Measurements from ENCODE around the gene FAM241A.
"Not testable (repeated sequence)": the region's sequence is repeated elsewhere in the genome, so short reads cannot be mapped to it uniquely, and the experiment has no call there.

FAM241A gene

DNA sequence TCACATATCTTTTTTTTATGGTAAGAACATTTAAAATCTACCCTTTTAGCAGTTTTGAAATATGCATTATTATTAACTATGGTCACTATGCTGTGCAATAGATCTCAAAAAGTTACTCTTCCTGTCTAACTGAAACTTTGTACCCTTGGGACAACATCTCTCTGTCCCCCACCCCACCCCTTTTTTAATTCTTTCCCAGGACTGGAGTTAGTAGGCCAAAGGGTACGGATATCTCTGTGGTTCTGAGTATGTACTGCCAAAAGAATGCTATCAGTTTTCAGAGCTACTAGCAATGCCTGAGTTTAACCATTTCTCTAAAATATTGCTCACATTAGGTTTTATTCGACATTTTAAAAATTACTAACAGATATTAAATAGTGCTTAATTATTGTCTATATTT is 4.7 kb upstream of the FAM241A start:
- no peak for DNase-seq

DNA sequence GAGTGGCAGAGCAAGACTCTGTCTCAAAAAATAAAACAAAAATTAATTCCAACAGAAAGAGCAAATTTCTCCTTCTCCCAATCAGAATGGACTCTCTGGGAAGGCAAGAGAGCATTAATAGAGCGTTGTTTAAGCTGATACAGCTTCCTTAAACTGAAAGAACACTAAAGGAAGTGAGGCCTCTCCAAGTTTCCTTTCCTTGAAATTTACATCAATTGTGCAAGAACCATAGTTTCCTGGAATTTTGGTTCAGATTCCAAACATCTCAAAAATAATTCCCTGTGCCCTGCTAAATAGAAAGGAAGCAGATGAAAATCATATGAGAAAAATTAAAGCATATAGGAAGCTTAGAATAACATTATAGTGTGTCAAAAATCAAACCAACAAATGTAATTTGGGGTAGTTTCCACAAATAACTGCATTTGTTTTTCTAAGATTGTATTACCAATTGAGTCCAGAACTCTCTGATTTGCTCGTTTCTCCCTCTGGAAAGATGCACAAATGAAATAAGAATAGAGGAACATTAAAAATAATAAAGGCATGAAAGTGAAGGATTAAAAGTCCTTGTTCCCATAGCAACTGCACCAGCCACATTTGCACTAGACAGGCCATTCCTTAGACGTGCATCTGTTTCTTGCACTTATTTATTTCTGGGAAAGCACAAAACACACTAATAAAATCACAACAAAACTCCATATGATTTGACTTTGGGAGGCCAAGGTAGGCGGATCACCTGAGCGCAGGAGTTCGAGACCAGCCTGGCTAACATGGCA is 3.7 kb upstream of the FAM241A start:
- DNase-seq = no peak

DNA sequence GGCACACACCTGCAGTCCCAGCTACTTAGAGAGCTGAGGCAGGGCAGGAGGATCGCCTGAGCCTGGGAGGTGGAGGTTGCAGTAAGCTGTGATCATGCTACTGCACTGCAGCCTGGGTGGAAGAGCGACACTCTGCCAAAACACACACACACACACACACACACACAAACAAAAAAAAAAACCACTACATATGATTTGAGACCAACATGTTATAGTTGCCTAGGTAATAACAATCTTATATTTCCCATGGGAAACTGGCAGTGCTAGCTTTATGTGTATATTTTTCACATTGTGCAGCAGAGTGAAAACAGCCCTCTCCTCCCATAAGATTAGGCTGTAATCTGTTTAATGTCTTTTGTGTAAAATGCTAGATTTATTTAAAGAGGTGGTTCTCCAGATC is 3.1 kb upstream of the FAM241A start:
- no peak for DNase-seq

DNA sequence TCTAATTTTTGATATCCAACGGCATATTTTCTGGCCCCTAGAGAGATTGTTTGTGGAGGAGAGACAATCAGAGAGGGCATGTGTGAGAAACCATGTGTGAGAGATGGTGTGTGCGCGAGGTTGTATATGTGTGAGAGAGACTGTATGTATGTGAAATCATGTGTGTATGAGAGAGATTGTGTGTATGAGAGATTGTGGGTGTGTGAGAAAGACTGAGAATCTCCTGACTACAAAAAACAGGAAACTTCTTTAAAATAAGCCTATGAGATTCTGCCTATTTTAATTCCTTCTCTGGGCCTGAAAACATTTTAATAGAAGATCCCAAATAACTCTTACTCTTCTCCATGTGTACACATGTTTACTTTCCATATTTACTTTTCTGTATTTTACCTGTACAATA is 1.5 kb upstream of the FAM241A start:
- no peak for DNase-seq

DNA sequence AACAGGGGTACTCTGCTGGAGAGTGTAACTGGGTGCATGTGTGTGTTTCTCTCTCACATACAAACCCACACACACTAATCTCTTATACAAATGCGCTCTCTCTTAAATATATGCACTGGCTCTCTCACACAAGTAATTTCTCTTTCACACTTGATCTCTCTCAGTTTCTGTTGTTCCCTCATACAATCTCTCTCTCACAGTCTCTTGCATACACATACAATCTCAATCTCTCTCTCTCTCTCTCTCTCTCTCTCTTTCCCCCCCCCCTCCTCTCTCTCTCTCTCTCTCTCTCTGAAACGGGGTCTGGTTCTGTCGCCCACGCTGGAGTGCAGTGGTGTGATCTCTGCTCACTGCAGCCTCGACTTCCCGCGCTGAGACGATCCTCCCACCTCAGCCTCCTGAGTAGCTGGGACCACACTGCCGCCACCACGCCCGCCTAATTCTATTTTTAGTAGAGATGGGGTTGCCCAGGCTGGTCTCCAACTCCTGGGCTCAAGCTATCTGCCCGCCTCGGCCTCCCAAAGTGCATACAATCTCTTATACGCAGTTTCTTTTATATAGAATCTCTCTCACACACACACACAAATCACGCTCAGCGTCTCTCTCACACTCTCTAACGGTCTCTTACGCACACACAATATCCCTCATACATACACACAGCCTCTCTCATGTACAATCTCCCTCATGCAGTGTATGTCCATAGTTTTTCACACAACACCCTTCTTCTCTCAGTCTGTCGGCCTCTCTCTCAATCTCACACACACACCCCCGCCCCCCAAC is 518 bp upstream of the FAM241A start:
- no peak for DNase-seq

DNA sequence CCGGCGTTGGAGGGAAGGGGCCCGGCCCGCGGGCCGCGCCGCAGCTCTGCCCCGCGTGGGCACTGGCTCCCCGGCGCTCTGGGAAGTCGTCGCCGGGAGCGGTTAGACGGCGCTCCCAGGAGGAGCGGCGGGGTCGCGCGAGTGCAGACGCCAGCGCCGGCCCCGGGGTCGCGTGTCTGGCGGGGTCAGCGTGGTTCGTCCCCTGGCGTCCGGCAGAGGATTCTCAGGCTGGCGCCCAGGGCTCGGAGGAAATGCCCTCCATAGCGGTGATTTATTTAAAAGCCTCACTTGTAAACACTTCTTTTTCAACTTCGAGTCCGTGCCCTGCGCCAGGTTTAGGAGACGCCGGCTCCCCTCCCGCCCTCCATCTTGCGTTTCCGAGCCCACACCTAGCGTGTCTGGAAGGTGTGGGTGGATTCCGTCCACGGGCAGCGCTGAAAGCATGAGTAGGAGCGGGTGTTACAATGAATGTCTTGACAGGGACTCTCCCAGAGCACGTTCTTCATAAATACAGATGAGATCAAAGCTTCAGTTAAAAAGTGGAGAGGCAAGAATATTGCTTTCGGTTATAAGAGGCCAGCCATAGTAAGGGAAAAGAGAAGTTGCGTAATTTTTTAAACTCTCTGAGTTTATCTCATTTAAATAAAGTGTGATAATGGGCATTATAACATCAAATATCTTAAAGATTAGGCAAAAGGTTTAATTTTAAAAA is 692 bp downstream of the FAM241A start:
- no peak for DNase-seq

DNA sequence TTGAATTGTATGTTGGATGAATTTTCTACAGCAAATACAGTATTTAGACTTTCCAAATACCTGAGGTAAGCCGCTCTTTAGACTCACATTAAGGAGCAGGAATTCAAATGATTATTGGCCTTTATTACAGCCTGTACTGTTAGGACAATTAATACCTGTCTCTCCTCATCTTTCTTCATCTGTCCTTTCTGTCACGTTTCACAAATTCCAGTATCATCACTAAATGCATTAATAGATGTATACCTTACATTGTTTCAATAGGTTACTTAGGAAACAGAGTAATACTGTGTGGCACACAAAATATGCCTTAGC is 1.2 kb downstream of the FAM241A start:
- DNase-seq = no peak

GRCh38 chr4:112147697-112148096 is 2.4 kb downstream of the FAM241A start:
- no peak for DNase-seq

DNA sequence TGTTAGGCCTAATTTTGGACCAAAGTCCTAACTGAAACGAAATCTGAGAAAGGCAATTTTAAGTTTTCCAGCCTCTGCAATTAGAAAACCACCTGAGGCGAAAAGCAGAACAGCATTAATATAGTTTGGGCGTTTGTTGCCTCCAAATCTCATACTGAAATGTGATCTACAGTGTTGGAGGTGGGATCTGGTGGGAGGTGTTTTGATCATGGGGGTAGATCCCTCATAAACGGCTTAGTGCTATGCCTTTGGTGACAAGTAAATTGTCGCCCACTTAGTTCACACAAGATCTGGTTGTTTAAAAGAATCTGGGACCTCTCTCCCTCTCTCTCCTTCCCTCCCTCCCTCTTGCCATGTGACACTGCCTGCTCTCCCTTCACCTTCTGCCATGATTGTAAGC is 5.7 kb downstream of the FAM241A start:
- DNase-seq = no peak

GRCh38 chr4:112152521-112152920 is 7.3 kb downstream of the FAM241A start:
- no peak for DNase-seq

DNA sequence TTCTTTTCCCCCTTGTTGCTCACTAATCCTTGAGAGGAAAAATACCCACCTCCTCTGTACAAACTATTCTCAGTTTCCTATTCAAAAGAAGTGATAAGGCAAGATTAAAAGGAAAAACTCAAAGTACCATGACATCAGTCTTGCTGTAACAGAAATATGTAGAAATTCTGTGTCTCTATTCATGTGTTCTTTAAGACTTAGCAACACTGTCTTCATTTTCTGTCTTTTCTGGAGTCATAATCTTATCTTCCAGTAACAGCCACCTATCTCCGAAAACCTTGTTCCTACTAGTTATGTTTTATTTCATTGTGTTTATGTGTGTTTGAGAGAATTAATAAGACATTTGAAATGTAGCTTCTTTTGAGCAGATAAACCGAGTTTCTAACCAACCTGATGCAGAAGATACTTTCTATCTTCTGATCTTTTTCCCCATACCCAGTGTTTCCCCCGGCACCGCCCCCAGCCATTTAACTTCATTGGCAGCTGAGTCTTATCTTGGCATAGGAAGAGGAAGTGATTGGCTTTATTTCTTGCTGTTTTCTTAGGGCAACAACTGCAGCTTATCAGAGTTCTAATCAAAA is 8.0 kb downstream of the FAM241A start:
- no peak for DNase-seq

GRCh38 chr4:112156112-112156511 is 10.9 kb downstream of the FAM241A start:
- DNase-seq = no peak

- no peak for DNase-seq
Measured at GRCh38 chr4:112156553-112156952, 11.3 kb downstream of the FAM241A start.

DNA sequence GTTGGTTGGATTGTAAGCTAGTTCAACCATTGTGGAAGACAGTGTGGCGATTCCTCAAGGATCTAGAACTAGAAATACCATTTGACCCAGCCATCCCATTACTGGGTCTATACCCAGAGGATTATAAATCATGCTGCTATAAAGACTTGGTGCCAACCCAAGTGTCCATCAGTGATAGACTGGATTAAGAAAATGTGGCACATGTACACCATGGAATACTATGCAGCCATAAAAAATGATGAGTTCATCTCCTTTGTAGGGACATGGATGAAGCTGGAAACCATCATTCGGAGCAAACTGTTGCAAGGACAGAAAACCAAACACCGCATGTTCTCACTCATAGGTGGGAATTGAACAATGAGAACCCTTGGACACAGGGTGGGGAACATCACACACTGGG is 18.5 kb downstream of the FAM241A start:
- DNase-seq = not testable (repeated sequence)

DNA sequence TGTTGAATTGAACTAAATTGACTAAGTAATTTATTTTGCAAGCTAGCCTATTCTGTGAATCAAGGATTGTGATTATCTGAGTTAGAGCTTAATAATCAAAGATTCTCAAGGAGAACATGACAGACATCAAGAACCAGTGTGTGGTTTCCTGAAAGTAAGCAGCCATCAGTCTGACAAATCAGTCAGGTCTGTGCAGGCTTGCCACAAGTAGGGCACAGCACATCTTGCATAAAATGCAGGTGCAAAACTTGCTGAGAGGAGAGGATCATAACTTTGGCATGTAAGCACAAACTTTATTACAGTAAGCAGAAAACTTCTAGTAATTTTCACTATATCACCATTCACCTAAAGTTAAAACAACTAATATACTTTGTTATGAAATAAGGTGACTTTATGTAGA is 22.5 kb downstream of the FAM241A start:
- no peak for DNase-seq

DNA sequence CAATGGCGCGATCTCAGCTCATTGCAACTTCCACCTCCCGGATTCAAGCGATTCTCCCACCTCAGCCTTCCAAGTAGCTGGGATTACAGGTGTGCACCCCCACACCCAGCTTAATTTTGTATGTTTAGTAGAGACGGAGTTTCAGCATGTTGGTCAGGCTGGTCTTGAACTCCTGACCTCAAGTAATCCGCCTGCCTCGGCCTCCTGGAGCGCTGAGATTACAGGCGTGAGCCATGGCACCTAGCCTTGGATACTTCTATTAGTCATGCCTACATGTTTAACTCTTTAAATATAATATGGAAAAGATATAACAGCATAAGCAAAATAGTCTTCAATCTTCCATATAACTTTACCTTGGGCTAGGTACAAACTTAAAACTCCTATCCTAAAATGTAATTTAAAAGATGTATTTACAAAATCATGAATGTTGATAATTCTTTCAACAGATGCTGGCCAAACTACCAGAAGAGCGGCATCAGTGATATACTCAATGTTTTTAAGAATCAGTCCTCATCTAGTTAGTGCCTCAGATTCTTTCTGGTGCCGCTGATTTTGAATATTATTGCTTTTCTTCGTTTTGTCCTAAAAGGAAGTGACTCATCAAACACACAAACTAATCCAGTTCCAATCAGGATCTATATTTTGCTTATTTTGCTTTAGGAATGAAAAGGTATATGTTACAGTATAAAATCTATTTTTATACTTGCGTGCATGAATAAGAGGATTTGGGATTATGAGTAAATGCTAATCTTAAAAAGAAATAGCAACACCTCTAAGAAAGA is 23.7 kb downstream of the FAM241A start:
- DNase-seq = no peak

DNA sequence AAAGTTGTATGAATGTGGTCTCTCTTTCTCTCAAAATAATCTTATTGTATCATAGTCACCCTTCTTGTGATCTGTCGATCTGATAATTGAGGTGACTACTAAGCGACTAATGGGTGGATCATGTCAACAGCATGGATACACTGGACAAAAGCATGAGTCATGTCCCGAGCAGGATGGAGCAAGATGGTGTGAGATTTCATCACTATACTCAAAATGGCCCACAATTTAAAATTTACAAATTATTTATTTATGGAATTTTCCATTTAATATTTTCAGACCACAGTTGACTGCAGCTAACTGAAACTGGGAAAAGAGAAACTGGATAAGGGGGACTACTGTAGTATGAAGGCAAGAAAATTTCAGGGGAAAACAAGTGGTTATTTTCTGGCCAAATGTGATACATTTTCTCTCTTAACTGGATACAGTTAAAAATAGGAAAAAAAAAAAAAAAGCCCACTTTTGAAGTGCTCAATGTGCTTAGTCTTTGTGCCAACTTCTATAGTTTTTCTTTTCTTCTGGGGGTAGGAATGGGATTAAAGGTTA is 25.3 kb downstream of the FAM241A start:
- no peak for DNase-seq

DNA sequence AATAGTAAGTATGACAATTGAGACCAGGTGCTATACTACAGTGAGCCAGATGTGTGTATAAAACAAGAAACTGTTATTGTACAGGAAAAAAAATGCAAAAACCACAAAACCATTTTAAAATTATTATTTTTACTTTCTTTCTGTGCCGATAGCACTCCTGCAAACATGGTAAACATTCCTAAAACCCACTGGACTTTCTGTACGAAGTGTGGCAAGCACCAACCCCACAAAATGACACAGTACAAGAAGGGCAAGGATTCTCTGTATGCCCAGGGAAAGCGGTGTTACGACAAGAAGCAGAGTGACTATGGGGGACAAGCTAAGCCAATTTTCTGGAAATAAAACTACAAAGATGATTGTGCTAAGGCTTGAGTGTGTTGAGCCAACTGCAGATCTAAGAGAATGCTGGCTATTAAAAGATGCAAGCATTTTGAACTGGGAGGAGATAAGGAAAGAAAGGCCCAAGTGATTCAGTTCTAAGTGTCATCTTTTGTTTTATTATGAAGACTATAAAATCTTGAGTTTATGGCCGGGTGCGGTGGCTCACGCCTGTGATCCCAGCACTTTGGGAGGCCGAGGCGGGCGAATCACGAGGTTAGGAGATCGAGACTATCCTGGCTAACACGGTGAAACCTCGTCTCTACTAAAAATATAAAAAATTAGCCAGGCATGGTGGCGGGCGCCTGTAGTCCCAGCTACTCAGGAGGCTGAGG is 26.0 kb downstream of the FAM241A start:
- DNase-seq = not testable (repeated sequence)

DNA sequence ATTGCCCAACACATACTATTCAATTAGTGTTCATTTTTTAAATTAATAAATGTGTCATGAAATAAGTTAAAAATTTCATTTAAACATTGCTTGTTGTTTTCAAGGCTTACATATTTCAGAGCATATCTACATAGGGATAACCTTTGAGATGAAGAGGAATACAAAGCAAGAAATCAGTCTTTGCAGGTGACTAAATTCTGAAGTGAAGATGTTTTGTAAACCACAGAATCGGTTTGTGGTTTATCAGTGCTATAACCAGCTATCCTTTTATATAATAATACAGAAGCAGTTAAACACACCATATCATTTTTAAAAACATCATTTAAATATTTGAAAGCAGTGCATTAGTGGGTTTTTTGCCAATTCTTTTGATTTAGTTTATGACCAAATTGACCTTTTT is 26.9 kb downstream of the FAM241A start:
- DNase-seq = no peak

DNA sequence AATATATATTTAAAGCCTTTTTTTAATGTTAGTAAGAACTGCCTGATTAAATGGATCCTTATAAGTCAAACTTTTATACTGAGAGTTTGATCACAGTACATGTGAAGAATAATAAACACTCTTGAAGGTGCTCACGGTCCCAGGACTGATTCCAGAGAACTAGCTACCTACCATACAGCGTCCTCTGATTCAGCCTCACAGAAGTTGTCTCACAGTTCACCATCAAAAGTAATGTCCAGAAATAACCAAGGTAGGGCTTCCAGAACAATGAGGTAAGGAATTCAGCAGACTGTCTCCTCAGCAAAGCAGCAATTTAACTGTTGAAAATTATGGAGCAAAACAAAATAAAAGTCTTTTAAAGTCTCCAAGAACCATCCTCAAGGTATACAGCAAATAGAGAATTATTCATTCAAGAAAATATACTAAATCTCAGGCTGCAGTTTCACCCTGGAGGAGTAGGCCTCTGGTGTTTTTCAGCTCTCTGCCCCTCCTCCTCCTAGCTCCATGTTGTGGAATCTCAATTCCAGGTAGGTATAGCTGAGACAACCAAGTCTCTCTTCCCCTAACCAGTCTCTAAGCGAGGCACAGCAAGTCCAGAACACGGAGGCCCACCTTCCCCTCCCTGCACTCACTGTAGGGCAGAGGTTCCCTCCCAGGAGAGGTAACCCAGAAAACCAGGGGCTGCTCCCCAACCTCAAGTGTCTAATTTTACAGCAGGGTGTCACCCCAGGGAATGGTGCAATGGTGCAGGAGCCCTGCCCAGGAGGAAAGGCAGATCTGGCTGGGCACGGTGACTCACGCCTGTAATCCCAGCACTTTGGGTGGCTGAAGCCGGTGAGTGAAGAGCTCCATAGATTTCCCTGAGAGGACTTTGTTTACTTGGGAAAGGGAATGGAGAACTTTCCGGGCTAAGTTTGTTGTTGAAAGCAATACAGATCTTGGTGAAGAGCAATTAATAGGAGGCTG is 28.6 kb downstream of the FAM241A start:
- no peak for DNase-seq

GRCh38 chr4:112175840-112176239 is 30.6 kb downstream of the FAM241A start:
- DNase-seq = no peak

Measured in T1000 (cell line).